ENCODE results near the gene CALU.

Gene CALU

DNA sequence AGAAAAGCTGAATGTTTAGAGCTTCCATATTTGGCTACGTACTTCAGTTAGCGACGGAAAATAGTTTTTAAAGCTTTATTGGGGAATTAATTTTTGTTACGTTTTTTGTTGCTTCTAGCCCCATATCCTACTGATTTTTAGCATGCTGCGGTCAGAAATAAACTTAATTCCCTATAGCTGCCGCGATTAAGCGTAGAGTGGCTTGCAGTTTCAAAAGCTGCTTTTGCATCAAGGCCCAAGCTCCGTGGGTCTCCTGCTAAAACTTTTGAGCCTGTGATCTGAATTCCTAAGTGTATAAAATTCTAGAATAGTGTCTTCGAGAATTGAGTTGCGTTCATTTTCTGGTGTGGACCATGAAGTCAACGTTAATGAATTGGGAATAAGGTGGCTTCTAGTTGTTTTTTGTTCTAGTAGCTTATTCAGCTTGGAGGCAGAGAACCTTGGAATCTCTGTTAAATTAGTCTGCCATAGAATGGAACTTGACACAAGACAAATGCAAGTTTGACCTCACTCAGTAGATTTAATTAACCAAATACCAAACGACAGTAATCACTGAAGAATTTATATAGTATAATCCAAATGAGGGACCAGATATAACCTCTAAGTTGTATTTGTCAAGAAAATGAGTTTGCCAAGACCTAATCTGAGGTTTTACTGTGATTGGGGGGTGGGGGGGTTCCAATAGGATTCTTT, 977 bp downstream of the CALU start:
- peak overlapping the region; percentile 97 for H3K27ac ChIP-seq

DNA sequence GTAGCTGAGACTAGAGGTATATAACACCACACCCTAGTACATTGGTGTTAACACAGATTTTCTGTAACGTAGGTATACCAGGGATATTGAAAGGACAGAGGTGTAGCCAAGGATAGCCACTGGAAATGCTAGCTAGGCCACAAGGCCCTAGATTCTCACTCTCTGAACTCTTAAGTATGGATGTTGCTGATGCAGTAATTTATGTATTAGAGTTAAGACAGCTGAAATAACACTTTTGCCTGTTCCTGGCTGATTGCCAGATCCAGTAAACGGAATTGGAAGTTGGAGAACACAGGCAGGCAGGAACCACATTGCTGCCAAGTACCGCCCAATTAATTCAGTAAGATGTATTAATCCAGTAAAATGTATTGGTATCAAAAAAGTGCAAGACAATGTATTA, 1.8 kb downstream of the CALU start:
- H3K27ac ChIP-seq: no peak overlapping the region
- no peak for TF ChIP-seq ZFX (IDR thresholded peaks at IDR 0.05)
- TF ChIP-seq, protein P1, sequence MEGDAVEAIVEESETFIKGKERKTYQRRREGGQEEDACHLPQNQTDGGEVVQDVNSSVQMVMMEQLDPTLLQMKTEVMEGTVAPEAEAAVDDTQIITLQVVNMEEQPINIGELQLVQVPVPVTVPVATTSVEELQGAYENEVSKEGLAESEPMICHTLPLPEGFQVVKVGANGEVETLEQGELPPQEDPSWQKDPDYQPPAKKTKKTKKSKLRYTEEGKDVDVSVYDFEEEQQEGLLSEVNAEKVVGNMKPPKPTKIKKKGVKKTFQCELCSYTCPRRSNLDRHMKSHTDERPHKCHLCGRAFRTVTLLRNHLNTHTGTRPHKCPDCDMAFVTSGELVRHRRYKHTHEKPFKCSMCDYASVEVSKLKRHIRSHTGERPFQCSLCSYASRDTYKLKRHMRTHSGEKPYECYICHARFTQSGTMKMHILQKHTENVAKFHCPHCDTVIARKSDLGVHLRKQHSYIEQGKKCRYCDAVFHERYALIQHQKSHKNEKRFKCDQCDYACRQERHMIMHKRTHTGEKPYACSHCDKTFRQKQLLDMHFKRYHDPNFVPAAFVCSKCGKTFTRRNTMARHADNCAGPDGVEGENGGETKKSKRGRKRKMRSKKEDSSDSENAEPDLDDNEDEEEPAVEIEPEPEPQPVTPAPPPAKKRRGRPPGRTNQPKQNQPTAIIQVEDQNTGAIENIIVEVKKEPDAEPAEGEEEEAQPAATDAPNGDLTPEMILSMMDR (conservative IDR thresholded peaks at IDR 0.05): no peak

More for the DNA sequence above, 977 bp downstream of the CALU start:
- no peak for TF ChIP-seq ZFX (IDR thresholded peaks at IDR 0.05)
- TF ChIP-seq, protein P1 (conservative IDR thresholded peaks at IDR 0.05): no peak

DNA sequence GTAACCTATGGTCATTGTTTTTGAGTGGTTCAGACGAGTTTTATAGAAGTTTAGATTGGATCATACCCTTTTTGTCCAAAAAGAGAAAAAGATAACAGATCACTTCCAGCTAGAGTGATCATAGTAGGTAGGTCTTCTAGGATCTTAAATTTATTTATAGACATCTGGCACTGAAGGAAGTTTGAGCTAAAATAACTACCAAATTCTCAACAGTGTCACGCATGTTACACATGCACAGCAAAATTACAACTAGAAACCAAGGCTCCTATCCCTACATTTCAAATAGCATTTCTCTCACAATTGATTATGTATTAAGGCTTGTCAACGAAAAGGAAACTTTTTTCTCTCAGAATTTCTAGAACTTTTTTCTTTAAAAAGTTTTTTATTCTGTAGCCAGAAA, 2.3 kb downstream of the CALU start:
- no peak overlapping the region for H3K27ac ChIP-seq
- TF ChIP-seq ZFX (IDR thresholded peaks at IDR 0.05): no peak
- TF ChIP-seq, protein P1 (conservative IDR thresholded peaks at IDR 0.05): no peak

DNA sequence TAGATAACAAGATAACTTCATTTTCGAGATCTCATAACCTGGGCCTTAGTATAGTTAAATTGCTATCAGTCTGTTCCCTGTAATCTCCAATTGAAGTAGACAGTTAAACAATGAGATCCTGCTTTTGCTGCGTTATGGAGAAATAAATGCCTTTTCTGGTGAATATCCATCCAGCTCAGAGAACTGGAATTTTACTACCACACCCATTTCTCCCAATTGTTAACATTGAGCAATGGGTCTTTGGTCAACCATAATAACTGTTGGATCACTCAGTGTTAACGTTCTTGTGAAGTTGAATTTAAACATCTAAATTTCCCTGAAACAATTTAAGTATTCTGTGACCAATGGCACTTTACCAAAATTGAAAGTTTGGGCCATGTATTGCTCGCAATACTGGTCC, 3.0 kb downstream of the CALU start:
- H3K27ac ChIP-seq: no peak overlapping the region
- TF ChIP-seq, protein P1 (conservative IDR thresholded peaks at IDR 0.05): no peak
- TF ChIP-seq ZFX (IDR thresholded peaks at IDR 0.05): no peak

DNA sequence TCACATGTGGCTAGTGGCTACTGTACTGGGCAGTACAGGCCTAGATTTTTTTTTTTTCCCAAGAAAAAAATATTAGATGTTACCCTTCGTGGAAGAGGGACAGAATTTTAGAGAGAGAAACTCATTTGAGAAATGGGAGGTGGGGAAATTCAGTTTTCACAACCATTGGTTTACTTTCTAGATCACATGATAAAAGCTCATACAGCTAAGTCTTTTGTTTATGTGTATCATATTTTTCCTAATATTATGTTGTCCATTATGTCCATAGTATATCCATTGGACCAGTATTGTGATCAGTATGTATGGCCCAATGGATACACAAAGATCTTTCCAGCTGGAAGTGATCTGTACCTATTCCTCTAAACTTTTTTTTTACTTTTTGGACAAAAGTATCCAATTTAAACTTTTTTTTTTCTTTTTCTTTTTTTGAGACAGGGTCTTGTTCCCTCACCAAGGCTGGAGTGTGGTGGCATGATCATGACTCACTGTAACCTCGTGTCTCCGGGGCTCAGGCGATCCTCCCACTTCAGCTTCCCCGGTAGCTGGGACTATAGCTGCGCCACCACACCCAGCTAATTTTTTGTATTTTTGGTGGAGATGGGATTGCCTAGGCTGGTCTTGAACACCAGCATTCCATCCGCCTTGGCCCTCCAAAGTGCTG, 4.1 kb downstream of the CALU start:
- no peak overlapping the region for H3K27ac ChIP-seq
- no peak for TF ChIP-seq ZFX (IDR thresholded peaks at IDR 0.05)
- TF ChIP-seq, protein P1 (conservative IDR thresholded peaks at IDR 0.05): no peak

DNA sequence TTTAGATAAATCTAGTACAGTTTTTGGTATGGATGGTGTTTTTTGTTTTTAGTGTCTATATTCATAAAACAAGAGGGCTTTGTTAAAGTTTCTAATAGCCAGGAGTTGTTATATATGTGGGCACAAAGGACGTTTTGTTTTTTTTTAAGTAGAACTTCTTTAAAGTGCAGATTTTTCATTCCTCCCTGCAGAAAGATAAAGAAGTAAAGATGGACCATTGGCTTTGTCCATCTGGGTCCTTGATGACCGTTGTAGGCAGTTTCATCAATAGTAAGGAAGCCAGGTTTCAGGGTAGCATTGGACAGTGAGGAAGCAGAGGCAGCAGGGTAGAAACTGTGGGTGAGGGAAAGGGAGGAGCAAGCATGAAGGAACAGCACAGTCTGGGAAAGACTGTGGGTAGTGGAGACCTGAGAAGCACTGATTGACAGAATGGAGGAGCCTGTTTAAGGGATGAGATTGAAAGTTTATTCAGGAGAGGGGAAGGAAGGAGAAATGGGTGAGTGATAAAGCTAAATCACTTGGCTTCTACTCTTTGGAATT, 5.3 kb downstream of the CALU start:
- no peak overlapping the region for H3K27ac ChIP-seq
- no peak for TF ChIP-seq ZFX (IDR thresholded peaks at IDR 0.05)
- TF ChIP-seq, protein P1 (conservative IDR thresholded peaks at IDR 0.05): no peak

DNA sequence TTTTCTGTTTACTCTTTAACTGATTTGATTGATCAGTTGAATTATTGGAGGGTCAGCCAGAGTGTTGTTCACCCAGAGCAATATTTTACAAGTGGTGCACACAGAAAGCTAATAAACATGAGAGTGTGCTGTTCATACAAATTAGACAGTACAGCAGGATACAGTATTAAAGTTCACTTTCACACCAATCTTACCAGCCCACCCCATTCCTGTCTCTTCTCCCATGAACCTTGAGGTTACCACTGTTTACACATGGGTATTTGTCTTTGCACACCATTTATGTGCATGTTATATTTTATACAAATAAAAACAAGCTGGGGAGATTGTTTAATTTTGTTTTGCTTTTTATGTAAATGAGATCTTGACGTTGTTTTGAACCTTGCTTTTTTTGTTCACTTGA, 6.5 kb downstream of the CALU start:
- TF ChIP-seq, protein P1 (conservative IDR thresholded peaks at IDR 0.05): no peak
- TF ChIP-seq ZFX (IDR thresholded peaks at IDR 0.05): no peak
- no peak overlapping the region for H3K27ac ChIP-seq
